HepG2 (cell line): ENCODE data around the gene LRATD1.
"Not testable (repeated sequence)": the region's sequence is repeated elsewhere in the genome, so short reads cannot be mapped to it uniquely, and the experiment has no call there.

Experiments
- CTCF ChIP-seq: sonication (generic); formaldehyde crosslinking; IDR thresholded peaks from 2 replicates; pipeline ENCODE4 v1.5.0; 2020; ENCODE audit warnings: mild to moderate bottlenecking, missing genetic modification reagents, moderate library complexity
- EP300 ChIP-seq, 3 experiments: sonication (generic) in 1 of 3; formaldehyde crosslinking in 1 of 3; IDR thresholded peaks; 2 replicates each; pipeline versions ENCODE4 v1.5.1 to v1.6.1; 2011 to 2020; ENCODE audit warnings: low read depth in 2 of 3, low read length in 2 of 3, borderline replicate concordance in 1 of 3, improper control_type of control experiment in 1 of 3, mild to moderate bottlenecking in 1 of 3, missing genetic modification reagents in 1 of 3, moderate library complexity in 1 of 3
- POLR2AphosphoS2 ChIP-seq: IDR thresholded peaks from 2 replicates; pipeline ENCODE4 v1.6.1; 2011; ENCODE audit warnings: low read depth, low read length, improper control_type of control experiment
- SMC3 ChIP-seq: IDR thresholded peaks from 2 replicates; pipeline ENCODE4 v1.6.1; 2011; ENCODE audit warnings: low read length, improper control_type of control experiment
- SNAPC4 ChIP-seq: sonication (generic); formaldehyde crosslinking; IDR thresholded peaks from 2 replicates; pipeline ENCODE4 v1.4.0; 2020; ENCODE audit warnings: mild to moderate bottlenecking, missing genetic modification reagents
- XRCC5 ChIP-seq: fragments of 200-400 bp; formaldehyde crosslinking; optimal IDR thresholded peaks from 2 replicates; pipeline ENCODE3; 2017; ENCODE audit warnings: mild to moderate bottlenecking, low read length
- ZMAT3 ChIP-seq: sonication (generic); formaldehyde crosslinking; conservative IDR thresholded peaks from 2 replicates; pipeline ENCODE4 v1.7.0; 2021; ENCODE audit warnings: missing genetic modification reagents

DNA sequence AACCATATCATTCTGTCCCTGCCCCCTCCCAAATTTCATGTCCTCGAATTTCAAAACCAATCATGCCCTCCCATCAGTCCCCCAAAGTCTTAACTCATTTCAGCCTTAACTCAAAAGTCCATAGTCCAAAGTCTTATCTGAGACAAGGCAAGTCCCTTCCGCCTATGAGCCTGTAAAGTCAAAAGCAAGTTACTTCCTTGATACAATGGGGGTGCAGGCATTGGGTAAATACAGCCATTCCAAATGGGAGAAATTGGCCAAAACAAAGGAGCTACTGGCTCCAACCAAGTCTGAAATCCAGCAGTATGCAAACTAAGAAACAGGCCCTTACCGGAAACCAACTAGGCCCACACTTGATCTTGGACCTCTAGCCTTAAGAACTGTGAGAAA lies 10.0 kb upstream of the LRATD1 start:
- not testable (repeated sequence) for TF ChIP-seq ZMAT3 (CRISPR knock-in tag); XRCC5; CTCF; EP300 (IDR thresholded peaks at IDR 0.05; ENCODE audit: low read depth in 2 of 2, low read length in 2 of 2); EP300 (CRISPR knock-in tag; IDR thresholded peaks at IDR 0.05; ENCODE audit: borderline replicate concordance); SNAPC4 (CRISPR knock-in tag); POLR2AphosphoS2; SMC3
